Measurements from ENCODE around the gene ZNF516. TPM values are rescaled to one million over a fixed set of nuclear protein-coding genes. Genes with fewer than 3 reads are reported as not detected.

The ZNF516 gene
- total RNA-seq, 1 donor from 2014 or later: 48.5 TPM

- no peak for DNase-seq (ENCODE audit: low spot score)
Measured at GRCh38 chr18:76468345-76469304, 26.4 kb downstream of the ZNF516 start.

GRCh38 chr18:76467371-76468190, 27.5 kb downstream of the ZNF516 start:
- no peak for DNase-seq (ENCODE audit: low spot score)

GRCh38 chr18:76466410-76466991, 28.5 kb downstream of the ZNF516 start:
- no peak for DNase-seq (ENCODE audit: low spot score)

GRCh38 chr18:76465630-76466409, 29.2 kb downstream of the ZNF516 start:
- DNase-seq (ENCODE audit: low spot score): no peak

GRCh38 chr18:76464281-76465259, 30.5 kb downstream of the ZNF516 start:
- no peak for DNase-seq (ENCODE audit: low spot score)

GRCh38 chr18:76463872-76464271, 31.2 kb downstream of the ZNF516 start:
- DNase-seq (ENCODE audit: low spot score): no peak

- no peak for DNase-seq (ENCODE audit: low spot score)
Measured at GRCh38 chr18:76463358-76463757, 31.7 kb downstream of the ZNF516 start.

GRCh38 chr18:76462326-76462694, 32.7 kb downstream of the ZNF516 start:
- DNase-seq (ENCODE audit: low spot score): no peak

- DNase-seq (ENCODE audit: low spot score): no peak
Measured at GRCh38 chr18:76461692-76462325, 33.2 kb downstream of the ZNF516 start.

GRCh38 chr18:76461148-76461547, 33.9 kb downstream of the ZNF516 start:
- DNase-seq (ENCODE audit: low spot score): no peak

GRCh38 chr18:76460482-76460881, 34.6 kb downstream of the ZNF516 start:
- peak; percentile 6 for DNase-seq (ENCODE audit: low spot score)

GRCh38 chr18:76459687-76460350, 35.2 kb downstream of the ZNF516 start:
- DNase-seq (ENCODE audit: low spot score): peak; percentile 55

- DNase-seq (ENCODE audit: low spot score): peak; percentile 6
Measured at GRCh38 chr18:76459312-76459686, 35.7 kb downstream of the ZNF516 start.

- peak; percentile 1 for DNase-seq (ENCODE audit: low spot score)
Measured at GRCh38 chr18:76458522-76459311, 36.3 kb downstream of the ZNF516 start.

- no peak for DNase-seq (ENCODE audit: low spot score)
Measured at GRCh38 chr18:76457957-76458356, 37.1 kb downstream of the ZNF516 start.

GRCh38 chr18:76457475-76457874, 37.6 kb downstream of the ZNF516 start:
- DNase-seq (ENCODE audit: low spot score): no peak

- DNase-seq (ENCODE audit: low spot score): no peak
Measured at GRCh38 chr18:76456823-76457222, 38.2 kb downstream of the ZNF516 start.

GRCh38 chr18:76456018-76456750, 38.9 kb downstream of the ZNF516 start:
- no peak for DNase-seq (ENCODE audit: low spot score)

All from mucosa of gallbladder (tissue), 1 donor.